ENCODE data around the gene ALG6. TPM values are rescaled to one million over a fixed set of nuclear protein-coding genes. Genes with fewer than 3 reads are reported as not detected.

The ALG6 gene
- total RNA-seq, 1 donor from 2014 or later: 8.4 TPM

DNA sequence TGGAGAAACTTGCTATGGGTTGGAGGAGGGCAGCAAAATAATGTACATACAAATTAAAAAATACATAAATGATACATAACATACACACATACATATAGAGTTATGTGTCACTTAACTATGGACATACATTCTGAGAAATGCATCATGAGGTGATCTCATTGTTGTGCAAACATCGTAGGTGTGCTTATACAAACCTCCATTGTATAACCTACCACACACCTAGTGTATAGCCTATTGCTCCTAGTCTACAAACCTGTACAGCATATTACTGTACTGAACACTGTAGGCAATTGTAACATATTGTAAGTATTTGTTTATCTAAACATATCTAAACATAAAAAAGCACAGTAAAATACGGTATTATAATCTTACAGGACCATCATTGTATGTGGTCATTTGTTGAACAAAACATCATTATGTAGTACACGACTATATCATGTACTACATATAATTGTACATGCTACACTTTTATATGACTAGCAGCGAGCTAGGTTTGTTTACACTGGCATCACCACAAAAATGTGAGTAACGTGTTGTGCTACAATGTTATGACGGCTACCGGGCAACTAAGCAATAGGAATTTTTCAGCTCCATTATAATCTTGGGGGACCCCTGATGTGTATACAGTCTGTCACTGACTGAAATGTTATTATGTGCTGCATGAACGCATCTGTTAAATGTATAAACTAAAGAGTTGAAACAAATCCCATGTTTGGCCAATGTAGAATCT lies 120.1 kb downstream of the ALG6 start:
- DNase-seq (ENCODE audit: low spot score): no peak

Small RNA genes within 50 kb of the gene (microRNA-seq; reads per million reads assigned to microRNA genes)
- gene MIR6068 (ENCODE audit: borderline number of aligned reads): not detected

Other genes with a start within 250 kb of the ALG6 start
- gene FOXD3, start 45.1 kb upstream of the ALG6 start, total RNA-seq: not detected
- 8.1 TPM for gene ITGB3BP, start 155.6 kb downstream of the ALG6 start, total RNA-seq
- 3.4 TPM for gene EFCAB7, start 155.9 kb downstream of the ALG6 start, total RNA-seq
- 180 TPM for gene PGM1, start 225.8 kb downstream of the ALG6 start, total RNA-seq

Measured in mesenteric fat pad (tissue), 1 donor.